Fibroblast of the conjunctiva (primary cell): ENCODE measurements around the gene GPX4.

Experiments
- DNase-seq: peaks from one replicate; pipeline ENCODE4 v3.0.0-alpha.2; 2010; ENCODE audit warnings: low read depth

Gene GPX4

GRCh38 chr19:1068009-1069001 lies 35.5 kb upstream of the GPX4 start:
- no peak for DNase-seq

- DNase-seq: no peak
These were observed 34.6 kb upstream of the GPX4 start for GRCh38 chr19:1069009-1069779.

GRCh38 chr19:1070576-1070930 lies 33.2 kb upstream of the GPX4 start:
- DNase-seq: no peak

- no peak for DNase-seq
These were observed 32.6 kb upstream of the GPX4 start for GRCh38 chr19:1070931-1071791.

GRCh38 chr19:1072371-1073015 lies 31.3 kb upstream of the GPX4 start:
- DNase-seq: no peak

GRCh38 chr19:1073063-1073955 lies 30.5 kb upstream of the GPX4 start:
- no peak for DNase-seq

- no peak for DNase-seq
These were observed 29.8 kb upstream of the GPX4 start for GRCh38 chr19:1073956-1074517.

GRCh38 chr19:1074544-1075283 lies 29.1 kb upstream of the GPX4 start:
- no peak for DNase-seq

GRCh38 chr19:1076046-1076386 lies 27.8 kb upstream of the GPX4 start:
- no peak for DNase-seq

GRCh38 chr19:1076951-1077350 lies 26.8 kb upstream of the GPX4 start:
- no peak for DNase-seq

- DNase-seq: no peak
These were observed 24.2 kb upstream of the GPX4 start for GRCh38 chr19:1079566-1080111.

- DNase-seq: no peak
These were observed 23.2 kb upstream of the GPX4 start for GRCh38 chr19:1080360-1081161.

- DNase-seq: no peak
These were observed 22.3 kb upstream of the GPX4 start for GRCh38 chr19:1081301-1082164.

GRCh38 chr19:1082165-1082927 lies 21.4 kb upstream of the GPX4 start:
- DNase-seq: no peak

- DNase-seq: no peak
These were observed 20.6 kb upstream of the GPX4 start for GRCh38 chr19:1082928-1083816.
